NCI-H510A (cell line): ENCODE measurements around the gene SSTR5.

Experiments used
- DNase-seq: peaks from one replicate; lab custom pipeline; 2025; lab: John Stamatoyannopoulos, UW

The SSTR5 gene

GRCh38 chr16:1125471-1125870 is 52.9 kb downstream of the SSTR5 start:
- no peak for DNase-seq

GRCh38 chr16:1126044-1126443 is 53.5 kb downstream of the SSTR5 start:
- DNase-seq: no peak

- no peak for DNase-seq
These were observed 54.0 kb downstream of the SSTR5 start for GRCh38 chr16:1126586-1126985.

GRCh38 chr16:1127101-1127500 is 54.6 kb downstream of the SSTR5 start:
- DNase-seq: no peak

- DNase-seq: no peak
These were observed 55.6 kb downstream of the SSTR5 start for GRCh38 chr16:1127971-1128715.

- no peak for DNase-seq
These were observed 56.8 kb downstream of the SSTR5 start for GRCh38 chr16:1129106-1129960.

GRCh38 chr16:1130382-1130781 is 57.8 kb downstream of the SSTR5 start:
- no peak for DNase-seq
